K562 treated with DMSO at 1 percent for 48 hours (cell line): ENCODE data around the gene LDHD. TPM values are rescaled to one million over a fixed set of nuclear protein-coding genes. Genes with fewer than 3 reads are reported as not detected.

ENCODE experiments used
- total RNA-seq: library from RNA; unstranded; fragments of 300-600 nt; gene quantifications from 2 replicates; pipeline ENCODE4 v1.2.3, GENCODE V29; 2022; ENCODE audit warnings: low replicate concordance; ENCODE audit errors: extremely low read depth

LDHD gene
- total RNA-seq: not detected in 2 replicates

DNA sequence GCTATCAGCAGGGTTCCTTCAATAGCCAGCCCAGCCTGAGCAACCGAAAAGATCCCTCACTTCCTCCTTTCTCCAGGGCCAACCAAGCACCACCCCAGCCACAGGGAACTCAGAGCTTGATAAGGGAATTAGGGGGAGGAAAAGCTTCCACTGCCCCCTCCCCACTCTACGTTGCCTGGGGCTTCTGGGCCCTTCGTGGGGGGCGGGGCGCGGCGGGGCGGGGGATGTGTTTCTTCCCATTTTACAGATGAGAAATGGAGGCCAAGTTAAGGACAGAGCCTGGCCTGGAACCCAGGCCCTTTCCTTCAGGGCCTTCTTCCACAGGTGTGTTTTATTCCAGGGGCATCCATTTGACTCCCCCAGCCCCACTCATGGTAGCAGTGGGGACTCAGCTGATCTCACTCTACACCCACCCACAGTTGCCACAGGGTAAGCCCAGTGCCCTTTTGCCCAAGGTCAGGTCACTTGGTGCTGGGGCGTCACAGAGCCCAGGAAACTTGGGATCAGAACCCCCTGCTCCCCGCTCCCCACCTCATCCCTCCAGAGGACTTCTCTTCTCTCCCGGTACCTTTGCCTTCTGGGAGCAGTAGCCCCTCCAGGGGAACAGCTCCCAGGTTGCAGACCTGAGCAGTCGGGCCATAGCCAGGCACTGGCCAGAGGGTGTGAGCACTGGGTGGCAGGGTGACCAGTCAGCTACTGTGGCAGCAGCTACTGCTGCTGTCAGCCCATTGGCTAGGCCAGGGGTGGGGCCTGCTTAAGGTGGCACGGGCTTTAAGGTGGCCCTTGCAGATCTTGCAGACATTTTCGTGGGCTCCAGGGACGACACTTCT, at the start of gene LDHD:
TSS of gene LDHD (minus strand) at position 700 of the 830 bp plus-strand sequence. CDS start at position 640, 60 bp downstream.

DNA sequence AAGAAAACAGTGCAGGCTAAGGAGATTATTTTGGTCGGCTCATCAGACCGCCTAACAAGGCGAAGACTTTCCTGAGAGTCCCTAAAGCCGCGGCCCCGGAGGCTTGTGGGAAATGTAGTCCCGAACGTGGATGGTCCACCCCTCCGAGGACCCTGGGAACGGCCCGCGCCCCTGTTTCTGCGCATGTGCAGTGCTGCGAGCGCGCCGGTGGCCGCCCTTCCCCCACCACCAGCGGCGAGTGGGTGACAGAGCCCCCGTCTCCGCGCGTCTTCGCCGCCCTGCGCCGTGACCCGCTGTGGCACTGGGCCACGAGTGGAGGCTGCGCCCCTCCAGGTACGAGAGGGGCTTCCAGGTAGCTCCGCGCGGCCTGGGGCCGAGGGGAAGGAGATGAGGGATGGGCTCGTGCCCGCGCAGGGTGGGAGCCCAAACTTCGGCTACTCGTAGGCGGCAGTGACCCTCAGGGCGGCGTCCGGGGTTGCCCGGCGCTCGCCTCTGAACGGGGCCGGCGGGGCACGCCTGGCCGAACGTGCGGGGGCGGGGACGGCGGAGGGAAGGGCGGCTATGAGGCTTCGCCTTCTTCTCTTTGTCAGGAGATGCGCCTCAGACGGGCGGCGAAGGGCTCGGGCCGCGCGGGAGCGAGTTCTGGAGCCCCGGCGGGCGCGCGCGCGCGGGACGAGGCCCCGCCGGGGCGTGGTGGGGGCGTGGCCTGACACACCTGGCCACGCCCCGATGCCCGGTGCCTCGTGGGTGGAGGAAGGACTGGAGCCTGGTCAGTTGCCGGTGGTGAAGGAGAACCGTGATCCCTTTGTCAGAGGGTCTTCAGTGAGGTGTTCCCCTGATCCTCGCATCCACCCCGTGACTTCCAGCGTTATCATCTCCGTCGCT, 32.0 kb upstream of the LDHD start, which contains the start of gene ZFP1:
TSS of gene ZFP1 (plus strand) at position 214 of the 885 bp plus-strand sequence. CDS start 4,428 bp downstream, outside the sequence.

Other genes with a start within 250 kb of the LDHD start
- gene WDR59, start 131.7 kb downstream of the LDHD start, total RNA-seq: not detected in 2 replicates
- gene ZNRF1, start 117.8 kb downstream of the LDHD start, total RNA-seq: not detected in 2 replicates
- not detected in 2 replicates for gene ZFP1, start 31.7 kb upstream of the LDHD start, total RNA-seq
- not detected in 2 replicates for gene CTRB2, start 90.4 kb upstream of the LDHD start, total RNA-seq
- not detected in 2 replicates for gene CTRB1, start 102.2 kb upstream of the LDHD start, total RNA-seq
- not detected in 2 replicates for gene BCAR1, start 134.8 kb upstream of the LDHD start, total RNA-seq